HCT116 (cell line): ENCODE results near the gene RAD52.

Source experiments
- CEBPB ChIP-seq: IDR thresholded peaks from 2 replicates; pipeline ENCODE4 v1.6.1; 2012; ENCODE audit warnings: low read depth
- EZH2 ChIP-seq: fragments of 200-600 bp; sonication (generic); IDR thresholded peaks from 2 replicates; pipeline ENCODE4 v1.6.1; 2017; ENCODE audit warnings: antibody characterized with exemption, mixed run types
- POLR2A ChIP-seq: IDR thresholded peaks from 2 replicates; pipeline ENCODE4 v1.7.0; 2011; ENCODE audit warnings: borderline replicate concordance; ENCODE audit not compliant: insufficient read depth, insufficient read length; ENCODE audit errors: extremely low read depth
- POLR2AphosphoS5 ChIP-seq: IDR thresholded peaks from 2 replicates; pipeline ENCODE4 v1.6.1; 2011; ENCODE audit warnings: mild to moderate bottlenecking, low read depth, low read length, moderate library complexity
- TF ChIP-seq, protein P1 (sequence below), 3 experiments: fragments of 200-600 bp in 1 of 3; sonication (generic) in 1 of 3; IDR thresholded peaks in 2 of 3; conservative IDR thresholded peaks in 1 of 3; 2 replicates each; pipeline ENCODE4 v1.5.1; 2012 to 2017; ENCODE audit warnings: low read depth in 2 of 3, low read length in 2 of 3, antibody characterized with exemption in 1 of 3, borderline replicate concordance in 1 of 3, control low read depth in 1 of 3, mild to moderate bottlenecking in 1 of 3, mixed read lengths in 1 of 3, mixed run types in 1 of 3, moderate library complexity in 1 of 3; ENCODE audit not compliant: insufficient read depth in 1 of 3
- TF ChIP-seq, protein P2 (sequence below): IDR thresholded peaks from 2 replicates; pipeline ENCODE4 v1.6.1; 2012; ENCODE audit warnings: low read depth

DNA sequence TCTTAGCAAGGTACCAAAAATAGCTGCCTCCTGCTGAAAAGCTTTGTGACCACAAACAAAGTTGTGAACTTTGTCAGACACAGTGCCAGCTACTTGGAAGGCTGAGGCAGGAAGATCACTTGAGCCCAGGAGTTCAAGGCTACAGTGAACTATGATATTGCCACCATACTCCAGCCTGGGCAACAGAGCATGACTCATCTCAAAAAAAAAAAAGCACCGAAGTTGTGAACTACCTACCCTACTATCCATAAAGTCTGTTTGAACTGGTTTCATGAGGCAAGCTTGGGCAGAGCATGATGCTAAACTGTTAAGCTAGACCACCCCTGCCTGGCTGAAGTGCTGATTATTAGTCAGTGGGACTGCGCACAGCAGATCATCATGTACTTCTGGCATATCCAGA, 75.5 kb downstream of the RAD52 start:
- TF ChIP-seq EZH2 (no peak), CEBPB (no peak), POLR2A (no peak), POLR2AphosphoS5 (no peak)
- TF ChIP-seq, protein P1, sequence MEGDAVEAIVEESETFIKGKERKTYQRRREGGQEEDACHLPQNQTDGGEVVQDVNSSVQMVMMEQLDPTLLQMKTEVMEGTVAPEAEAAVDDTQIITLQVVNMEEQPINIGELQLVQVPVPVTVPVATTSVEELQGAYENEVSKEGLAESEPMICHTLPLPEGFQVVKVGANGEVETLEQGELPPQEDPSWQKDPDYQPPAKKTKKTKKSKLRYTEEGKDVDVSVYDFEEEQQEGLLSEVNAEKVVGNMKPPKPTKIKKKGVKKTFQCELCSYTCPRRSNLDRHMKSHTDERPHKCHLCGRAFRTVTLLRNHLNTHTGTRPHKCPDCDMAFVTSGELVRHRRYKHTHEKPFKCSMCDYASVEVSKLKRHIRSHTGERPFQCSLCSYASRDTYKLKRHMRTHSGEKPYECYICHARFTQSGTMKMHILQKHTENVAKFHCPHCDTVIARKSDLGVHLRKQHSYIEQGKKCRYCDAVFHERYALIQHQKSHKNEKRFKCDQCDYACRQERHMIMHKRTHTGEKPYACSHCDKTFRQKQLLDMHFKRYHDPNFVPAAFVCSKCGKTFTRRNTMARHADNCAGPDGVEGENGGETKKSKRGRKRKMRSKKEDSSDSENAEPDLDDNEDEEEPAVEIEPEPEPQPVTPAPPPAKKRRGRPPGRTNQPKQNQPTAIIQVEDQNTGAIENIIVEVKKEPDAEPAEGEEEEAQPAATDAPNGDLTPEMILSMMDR (IDR thresholded peaks at IDR 0.05 in 2 of 3, conservative IDR thresholded peaks at IDR 0.05 in 1 of 3; ENCODE audit: borderline replicate concordance in 1 of 3, insufficient read depth in 1 of 3, low read depth in 2 of 3, low read length in 2 of 3) = no peak
- TF ChIP-seq, protein P2, sequence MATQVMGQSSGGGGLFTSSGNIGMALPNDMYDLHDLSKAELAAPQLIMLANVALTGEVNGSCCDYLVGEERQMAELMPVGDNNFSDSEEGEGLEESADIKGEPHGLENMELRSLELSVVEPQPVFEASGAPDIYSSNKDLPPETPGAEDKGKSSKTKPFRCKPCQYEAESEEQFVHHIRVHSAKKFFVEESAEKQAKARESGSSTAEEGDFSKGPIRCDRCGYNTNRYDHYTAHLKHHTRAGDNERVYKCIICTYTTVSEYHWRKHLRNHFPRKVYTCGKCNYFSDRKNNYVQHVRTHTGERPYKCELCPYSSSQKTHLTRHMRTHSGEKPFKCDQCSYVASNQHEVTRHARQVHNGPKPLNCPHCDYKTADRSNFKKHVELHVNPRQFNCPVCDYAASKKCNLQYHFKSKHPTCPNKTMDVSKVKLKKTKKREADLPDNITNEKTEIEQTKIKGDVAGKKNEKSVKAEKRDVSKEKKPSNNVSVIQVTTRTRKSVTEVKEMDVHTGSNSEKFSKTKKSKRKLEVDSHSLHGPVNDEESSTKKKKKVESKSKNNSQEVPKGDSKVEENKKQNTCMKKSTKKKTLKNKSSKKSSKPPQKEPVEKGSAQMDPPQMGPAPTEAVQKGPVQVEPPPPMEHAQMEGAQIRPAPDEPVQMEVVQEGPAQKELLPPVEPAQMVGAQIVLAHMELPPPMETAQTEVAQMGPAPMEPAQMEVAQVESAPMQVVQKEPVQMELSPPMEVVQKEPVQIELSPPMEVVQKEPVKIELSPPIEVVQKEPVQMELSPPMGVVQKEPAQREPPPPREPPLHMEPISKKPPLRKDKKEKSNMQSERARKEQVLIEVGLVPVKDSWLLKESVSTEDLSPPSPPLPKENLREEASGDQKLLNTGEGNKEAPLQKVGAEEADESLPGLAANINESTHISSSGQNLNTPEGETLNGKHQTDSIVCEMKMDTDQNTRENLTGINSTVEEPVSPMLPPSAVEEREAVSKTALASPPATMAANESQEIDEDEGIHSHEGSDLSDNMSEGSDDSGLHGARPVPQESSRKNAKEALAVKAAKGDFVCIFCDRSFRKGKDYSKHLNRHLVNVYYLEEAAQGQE = no peak
